ENCODE results near the gene SMC1B.
"Not testable (repeated sequence)": the region's sequence is repeated elsewhere in the genome, so short reads cannot be mapped to it uniquely, and the experiment has no call there.

DNA sequence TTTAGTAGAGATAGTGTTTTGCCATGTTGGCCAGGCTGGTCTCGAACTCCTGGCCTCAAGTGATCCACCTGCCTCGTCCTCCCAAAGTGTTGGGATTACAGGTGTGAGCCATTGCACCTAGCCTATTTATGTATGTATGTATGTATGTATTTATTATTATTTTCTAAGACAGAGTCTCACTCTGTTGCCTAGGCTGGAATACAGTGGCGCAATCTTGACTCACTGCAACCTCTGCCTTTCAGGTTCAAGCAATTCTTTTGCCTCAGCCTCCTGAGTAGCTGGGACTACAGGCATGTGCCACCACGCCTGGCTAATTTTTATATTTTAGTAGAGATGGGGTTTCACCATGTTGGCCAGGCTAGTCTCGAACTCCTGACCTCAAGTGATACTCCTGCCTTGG lies 36.0 kb upstream of the SMC1B start:
- not testable (repeated sequence) for TF ChIP-seq CTCF (IDR thresholded peaks at IDR 0.05; ENCODE audit: low read depth, low read length, missing input control); MAX (IDR thresholded peaks at IDR 0.05); TAF1 (conservative IDR thresholded peaks at IDR 0.05); RAD21 (IDR thresholded peaks at IDR 0.05); HNF4G (IDR thresholded peaks at IDR 0.05); REST (IDR thresholded peaks at IDR 0.05); JUND (IDR thresholded peaks at IDR 0.05); GABPA (IDR thresholded peaks at IDR 0.05 in 1 of 2, conservative IDR thresholded peaks at IDR 0.05 in 1 of 2); RXRA (IDR thresholded peaks at IDR 0.05); EGR1 (IDR thresholded peaks at IDR 0.05; ENCODE audit: low read depth in 2 of 2); SP1 (IDR thresholded peaks at IDR 0.05); YY1 (IDR thresholded peaks at IDR 0.05)
- TF ChIP-seq, protein P1, sequence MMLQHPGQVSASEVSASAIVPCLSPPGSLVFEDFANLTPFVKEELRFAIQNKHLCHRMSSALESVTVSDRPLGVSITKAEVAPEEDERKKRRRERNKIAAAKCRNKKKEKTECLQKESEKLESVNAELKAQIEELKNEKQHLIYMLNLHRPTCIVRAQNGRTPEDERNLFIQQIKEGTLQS (IDR thresholded peaks at IDR 0.05) = not testable (repeated sequence)
- TF ChIP-seq, protein P2, sequence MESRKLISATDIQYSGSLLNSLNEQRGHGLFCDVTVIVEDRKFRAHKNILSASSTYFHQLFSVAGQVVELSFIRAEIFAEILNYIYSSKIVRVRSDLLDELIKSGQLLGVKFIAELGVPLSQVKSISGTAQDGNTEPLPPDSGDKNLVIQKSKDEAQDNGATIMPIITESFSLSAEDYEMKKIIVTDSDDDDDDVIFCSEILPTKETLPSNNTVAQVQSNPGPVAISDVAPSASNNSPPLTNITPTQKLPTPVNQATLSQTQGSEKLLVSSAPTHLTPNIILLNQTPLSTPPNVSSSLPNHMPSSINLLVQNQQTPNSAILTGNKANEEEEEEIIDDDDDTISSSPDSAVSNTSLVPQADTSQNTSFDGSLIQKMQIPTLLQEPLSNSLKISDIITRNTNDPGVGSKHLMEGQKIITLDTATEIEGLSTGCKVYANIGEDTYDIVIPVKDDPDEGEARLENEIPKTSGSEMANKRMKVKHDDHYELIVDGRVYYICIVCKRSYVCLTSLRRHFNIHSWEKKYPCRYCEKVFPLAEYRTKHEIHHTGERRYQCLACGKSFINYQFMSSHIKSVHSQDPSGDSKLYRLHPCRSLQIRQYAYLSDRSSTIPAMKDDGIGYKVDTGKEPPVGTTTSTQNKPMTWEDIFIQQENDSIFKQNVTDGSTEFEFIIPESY (IDR thresholded peaks at IDR 0.05) = not testable (repeated sequence)
